ENCODE measurements around the gene PIK3C2G. TPM values are rescaled to one million over a fixed set of nuclear protein-coding genes. Genes with fewer than 3 reads are reported as not detected.

Gene PIK3C2G
- polyA plus RNA-seq, 1 of the 3 experiments (the other 2 are of a cell fraction), result 0.02 TPM

DNA sequence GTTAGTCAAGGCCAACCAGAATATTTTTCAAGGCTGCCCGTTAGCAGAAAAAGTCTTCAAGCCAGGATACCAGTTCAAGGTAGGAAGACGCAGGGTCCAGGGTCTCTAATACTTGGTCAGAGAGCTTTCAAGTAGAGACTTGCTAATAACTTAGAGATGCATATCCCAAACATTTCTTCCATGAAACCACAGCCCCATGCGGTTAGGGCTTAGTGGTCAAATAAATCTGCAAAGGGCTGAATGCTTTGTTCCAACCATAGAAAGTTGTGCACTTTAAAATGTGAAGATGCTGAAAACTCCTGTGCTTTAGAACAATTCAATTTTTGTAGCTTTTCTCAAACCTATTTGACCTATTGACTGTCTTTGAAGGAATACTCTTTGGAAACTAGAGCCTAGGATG, 208.9 kb downstream of the PIK3C2G start (continued):
- TF ChIP-seq, protein P1, sequence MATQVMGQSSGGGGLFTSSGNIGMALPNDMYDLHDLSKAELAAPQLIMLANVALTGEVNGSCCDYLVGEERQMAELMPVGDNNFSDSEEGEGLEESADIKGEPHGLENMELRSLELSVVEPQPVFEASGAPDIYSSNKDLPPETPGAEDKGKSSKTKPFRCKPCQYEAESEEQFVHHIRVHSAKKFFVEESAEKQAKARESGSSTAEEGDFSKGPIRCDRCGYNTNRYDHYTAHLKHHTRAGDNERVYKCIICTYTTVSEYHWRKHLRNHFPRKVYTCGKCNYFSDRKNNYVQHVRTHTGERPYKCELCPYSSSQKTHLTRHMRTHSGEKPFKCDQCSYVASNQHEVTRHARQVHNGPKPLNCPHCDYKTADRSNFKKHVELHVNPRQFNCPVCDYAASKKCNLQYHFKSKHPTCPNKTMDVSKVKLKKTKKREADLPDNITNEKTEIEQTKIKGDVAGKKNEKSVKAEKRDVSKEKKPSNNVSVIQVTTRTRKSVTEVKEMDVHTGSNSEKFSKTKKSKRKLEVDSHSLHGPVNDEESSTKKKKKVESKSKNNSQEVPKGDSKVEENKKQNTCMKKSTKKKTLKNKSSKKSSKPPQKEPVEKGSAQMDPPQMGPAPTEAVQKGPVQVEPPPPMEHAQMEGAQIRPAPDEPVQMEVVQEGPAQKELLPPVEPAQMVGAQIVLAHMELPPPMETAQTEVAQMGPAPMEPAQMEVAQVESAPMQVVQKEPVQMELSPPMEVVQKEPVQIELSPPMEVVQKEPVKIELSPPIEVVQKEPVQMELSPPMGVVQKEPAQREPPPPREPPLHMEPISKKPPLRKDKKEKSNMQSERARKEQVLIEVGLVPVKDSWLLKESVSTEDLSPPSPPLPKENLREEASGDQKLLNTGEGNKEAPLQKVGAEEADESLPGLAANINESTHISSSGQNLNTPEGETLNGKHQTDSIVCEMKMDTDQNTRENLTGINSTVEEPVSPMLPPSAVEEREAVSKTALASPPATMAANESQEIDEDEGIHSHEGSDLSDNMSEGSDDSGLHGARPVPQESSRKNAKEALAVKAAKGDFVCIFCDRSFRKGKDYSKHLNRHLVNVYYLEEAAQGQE (IDR thresholded peaks at IDR 0.05; ENCODE audit: low read depth, low read length), result no peak
- TF ChIP-seq POLR2AphosphoS5 (IDR thresholded peaks at IDR 0.05; ENCODE audit: low read depth, low read length) (no peak), EP300 (IDR thresholded peaks at IDR 0.05; ENCODE audit: borderline replicate concordance in 1 of 2, low read depth in 1 of 2, low read length in 1 of 2) (no peak), SMC3 (IDR thresholded peaks at IDR 0.05; ENCODE audit: low read depth, low read length) (no peak), NRF1 (IDR thresholded peaks at IDR 0.05; ENCODE audit: low read depth, low read length) (no peak), MXI1 (IDR thresholded peaks at IDR 0.05; ENCODE audit: low read depth, low read length) (no peak), ELF1 (IDR thresholded peaks at IDR 0.05) (no peak)

DNA sequence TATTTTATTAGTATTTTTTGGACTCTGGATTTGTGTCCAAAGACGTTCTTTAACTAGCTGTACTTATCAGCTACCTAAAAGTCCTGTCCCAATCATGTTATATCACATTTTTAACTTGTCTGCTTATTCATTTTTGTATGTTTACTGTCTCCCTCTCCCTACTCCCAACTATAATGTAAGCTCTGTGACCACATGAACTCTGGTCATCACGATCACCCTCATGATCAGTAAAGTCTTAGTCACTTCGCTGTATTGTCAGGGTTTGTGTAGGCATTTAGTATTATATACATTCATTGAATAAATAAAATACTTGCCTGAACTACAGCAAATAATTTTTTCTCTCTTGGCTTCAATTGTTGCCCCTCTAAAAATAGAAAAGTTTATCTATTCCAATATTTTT, 211.0 kb downstream of the PIK3C2G start:
- no peak overlapping the region for H3K27ac ChIP-seq (ENCODE audit: low read depth in 2 of 2, low read length in 1 of 2)
- DNase-seq, result no peak
- no peak overlapping the region for H3K4me3 ChIP-seq (ENCODE audit: low read depth in 2 of 2, low read length in 1 of 2)
- H3K9ac ChIP-seq, result no peak overlapping the region
- H3K9me2 ChIP-seq, result no peaks in the 10 kb centered on the region
- peaks cover 10% of the 10 kb centered on the region for H3F3A ChIP-seq (replicated peaks; ENCODE audit: insufficient read depth)
- no peaks in the 10 kb centered on the region for H3K27me3 ChIP-seq (ENCODE audit: insufficient read depth)
- no peaks in the 10 kb centered on the region for H3K9me3 ChIP-seq
- H3K4me2 ChIP-seq, result no peak overlapping the region
- no peak for TF ChIP-seq POLR2AphosphoS5 (IDR thresholded peaks at IDR 0.05; ENCODE audit: low read depth, low read length)
- 17% methylated on average over 3 of the region's 3 CpGs for WGBS (ENCODE audit: low lambda C conversion rate)
- CTCF ChIA-PET, result no interaction called here
- peaks cover 0 to 12% of the 10 kb centered on the region in 2 experiments; a peak in 1 of 4 replicates for H3K4me1 ChIP-seq (ENCODE audit: control insufficient read depth in 1 of 2, insufficient read depth in 2 of 2, low read depth in 1 of 2, low read length in 1 of 2)
- H3K79me2 ChIP-seq (ENCODE audit: insufficient read depth), result no peaks in the 10 kb centered on the region
- H4K20me1 ChIP-seq (ENCODE audit: insufficient read depth), result no peaks in the 10 kb centered on the region
- H2AFZ ChIP-seq (ENCODE audit: low read depth), result no peak overlapping the region
- H3K36me3 ChIP-seq (replicated peaks in 1 of 2; ENCODE audit: control insufficient read depth in 1 of 2, insufficient read depth in 2 of 2, low read length in 1 of 2), result no peaks in the 10 kb centered on the region
- POLR2A ChIA-PET, result no interaction called here

DNA sequence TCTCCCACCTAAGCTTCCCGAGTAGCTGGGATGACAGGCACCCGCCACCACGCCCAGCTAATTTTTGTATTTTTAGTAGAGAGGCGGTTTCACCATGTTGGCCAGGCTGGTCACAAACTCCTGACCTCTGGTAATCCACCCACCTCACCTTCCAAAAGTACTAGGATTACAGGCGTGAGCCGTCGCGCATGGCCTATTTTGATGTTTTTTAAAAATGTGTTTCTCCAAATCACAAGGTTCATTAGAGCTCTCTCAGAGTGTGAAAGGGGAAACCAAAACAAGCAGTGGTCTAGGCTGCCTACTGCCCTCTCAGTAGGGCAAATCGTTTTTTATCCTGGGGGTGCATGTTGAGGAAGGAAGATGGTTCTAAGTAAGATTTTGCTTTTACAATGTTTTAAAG, 211.5 kb downstream of the PIK3C2G start:
- POLR2A ChIA-PET, result no interaction called here
- no peaks in the 10 kb centered on the region for H4K20me1 ChIP-seq (ENCODE audit: insufficient read depth)

More for the DNA sequence above, 211.5 kb downstream of the PIK3C2G start:
- Histone ChIP-seq H3F3A (replicated peaks; ENCODE audit: insufficient read depth) (peaks cover 10% of the 10 kb centered on the region), H3K36me3 (replicated peaks in 1 of 2; ENCODE audit: control insufficient read depth in 1 of 2, insufficient read depth in 2 of 2, low read length in 1 of 2) (no peaks in the 10 kb centered on the region), H3K4me3 (ENCODE audit: low read depth in 2 of 2, low read length in 1 of 2) (no peak overlapping the region), H3K27ac (ENCODE audit: low read depth in 2 of 2, low read length in 1 of 2) (no peak overlapping the region), H3K9ac (no peak overlapping the region), H3K4me1 (ENCODE audit: control insufficient read depth in 1 of 2, insufficient read depth in 2 of 2, low read depth in 1 of 2, low read length in 1 of 2) (peaks cover 0 to 12% of the 10 kb centered on the region in 2 experiments; a peak in 1 of 4 replicates), H3K4me2 (no peak overlapping the region), H3K27me3 (ENCODE audit: insufficient read depth) (no peaks in the 10 kb centered on the region), H3K9me3 (no peaks in the 10 kb centered on the region), H3K9me2 (no peaks in the 10 kb centered on the region), H2AFZ (ENCODE audit: low read depth) (no peak overlapping the region), H3K79me2 (ENCODE audit: insufficient read depth) (no peaks in the 10 kb centered on the region)
- TF ChIP-seq, protein P2, sequence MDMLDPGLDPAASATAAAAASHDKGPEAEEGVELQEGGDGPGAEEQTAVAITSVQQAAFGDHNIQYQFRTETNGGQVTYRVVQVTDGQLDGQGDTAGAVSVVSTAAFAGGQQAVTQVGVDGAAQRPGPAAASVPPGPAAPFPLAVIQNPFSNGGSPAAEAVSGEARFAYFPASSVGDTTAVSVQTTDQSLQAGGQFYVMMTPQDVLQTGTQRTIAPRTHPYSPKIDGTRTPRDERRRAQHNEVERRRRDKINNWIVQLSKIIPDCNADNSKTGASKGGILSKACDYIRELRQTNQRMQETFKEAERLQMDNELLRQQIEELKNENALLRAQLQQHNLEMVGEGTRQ (IDR thresholded peaks at IDR 0.05; ENCODE audit: borderline replicate concordance, low read depth, low read length), result no peak
- TF ChIP-seq RCOR1 (IDR thresholded peaks at IDR 0.05; ENCODE audit: low read length) (no peak), NFIC (IDR thresholded peaks at IDR 0.05; ENCODE audit: borderline replicate concordance) (no peak), FOXM1 (IDR thresholded peaks at IDR 0.05; ENCODE audit: low read depth) (no peak), GATA2 (CRISPR knock-in tag; IDR thresholded peaks at IDR 0.05) (no peak)
- 64% methylated on average over 9 of the region's 9 CpGs for WGBS (ENCODE audit: low lambda C conversion rate)
- no peak for DNase-seq
- CTCF ChIA-PET, result no interaction called here

All from SK-N-SH (cell line).